ENCODE results near the gene RRAD.

Gene RRAD

DNA sequence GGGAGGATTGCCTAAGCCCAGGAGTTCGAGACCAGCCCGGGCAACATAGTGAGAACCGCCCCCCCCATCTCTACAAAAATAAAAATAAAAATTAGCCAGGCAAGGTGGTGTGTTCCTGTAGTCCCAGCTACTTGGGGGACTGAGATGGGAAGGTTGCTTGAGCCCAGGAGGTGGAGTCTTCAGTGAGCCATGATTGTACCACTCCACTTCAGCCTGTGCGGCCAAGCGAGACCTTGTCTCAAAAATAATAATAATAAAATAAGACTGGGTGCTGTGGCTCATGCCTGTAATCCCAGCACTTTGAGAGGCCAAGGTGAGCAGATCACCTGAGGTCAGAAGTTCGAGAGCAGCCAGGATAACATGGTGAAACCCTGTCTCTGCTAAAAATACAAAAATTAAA, 33.5 kb downstream of the RRAD start:
- DNase-seq, result no peak
- Histone ChIP-seq H3K79me2 (ENCODE audit: control insufficient read depth, insufficient read depth, low read length, poor library complexity) (no peaks in the 10 kb centered on the region), H3K9ac (ENCODE audit: low read length) (no peak overlapping the region), H2AK5ac (ENCODE audit: low read length) (no peak overlapping the region), H3K9me3 (ENCODE audit: insufficient read depth, low read depth, low read length) (peaks cover 2% of the 10 kb centered on the region), H3K23ac (ENCODE audit: low read length) (no peak overlapping the region), H3K18ac (ENCODE audit: low read length) (no peak overlapping the region), H2BK5ac (ENCODE audit: low read depth, low read length, poor library complexity) (no peak overlapping the region), H2AFZ (ENCODE audit: insufficient read depth, low read length, poor library complexity) (no peak overlapping the region), H4K91ac (ENCODE audit: low read depth, low read length) (no peak overlapping the region), H3K4me2 (ENCODE audit: low read length) (no peak overlapping the region), H4K12ac (ENCODE audit: low read depth, low read length) (no peak overlapping the region), H3K4ac (ENCODE audit: low read depth, low read length) (no peak overlapping the region), H3K14ac (ENCODE audit: low read length) (no peak overlapping the region), H3K4me3 (ENCODE audit: low read depth, low read length) (no peak overlapping the region), H3K79me1 (ENCODE audit: low read length) (no peaks in the 10 kb centered on the region), H2BK12ac (ENCODE audit: low read length) (no peak overlapping the region), H3K36me3 (ENCODE audit: control insufficient read depth in 1 of 2, insufficient read depth in 2 of 2, low read length in 2 of 2) (peaks cover 2 to 5% of the 10 kb centered on the region in 2 experiments), H4K8ac (ENCODE audit: low read depth, low read length) (no peak overlapping the region), H3K27me3 (ENCODE audit: insufficient read depth, low read length) (no peaks in the 10 kb centered on the region), H3K27ac (ENCODE audit: low read depth, low read length) (no peak overlapping the region), H3K4me1 (ENCODE audit: control insufficient read depth in 1 of 2, insufficient read depth in 2 of 2, low read length in 2 of 2) (peaks cover 0 to 7% of the 10 kb centered on the region in 2 experiments), H2BK120ac (ENCODE audit: insufficient read depth, low read length, poor library complexity) (no peak overlapping the region)
- WGBS (ENCODE audit: extremely low coverage, insufficient coverage, insufficient read length), result no CpG with 5 or more reads among the region's 6 CpGs

GRCh38 chr16:66891360-66891759, 34.0 kb downstream of the RRAD start:
- Histone ChIP-seq H4K12ac (ENCODE audit: low read depth, low read length) (no peak overlapping the region), H3K79me1 (ENCODE audit: low read length) (no peaks in the 10 kb centered on the region), H3K36me3 (ENCODE audit: control insufficient read depth in 1 of 2, insufficient read depth in 2 of 2, low read length in 2 of 2) (peaks cover 2 to 5% of the 10 kb centered on the region in 2 experiments)

GRCh38 chr16:66890799-66891198, 34.5 kb downstream of the RRAD start:
- Histone ChIP-seq H2AK5ac (ENCODE audit: low read length) (no peak overlapping the region), H3K27me3 (ENCODE audit: insufficient read depth, low read length) (no peaks in the 10 kb centered on the region), H3K27ac (ENCODE audit: low read depth, low read length) (no peak overlapping the region), H3K9me3 (ENCODE audit: insufficient read depth, low read depth, low read length) (peaks cover 2% of the 10 kb centered on the region), H3K23ac (ENCODE audit: low read length) (no peak overlapping the region), H2AFZ (ENCODE audit: insufficient read depth, low read length, poor library complexity) (no peak overlapping the region), H3K36me3 (ENCODE audit: control insufficient read depth in 1 of 2, insufficient read depth in 2 of 2, low read length in 2 of 2) (peaks cover 2 to 5% of the 10 kb centered on the region in 2 experiments), H4K91ac (ENCODE audit: low read depth, low read length) (no peak overlapping the region), H2BK5ac (ENCODE audit: low read depth, low read length, poor library complexity) (no peak overlapping the region), H3K79me1 (ENCODE audit: low read length) (no peaks in the 10 kb centered on the region), H3K9ac (ENCODE audit: low read length) (no peak overlapping the region), H3K18ac (ENCODE audit: low read length) (no peak overlapping the region), H3K4ac (ENCODE audit: low read depth, low read length) (no peak overlapping the region), H3K14ac (ENCODE audit: low read length) (no peak overlapping the region), H2BK12ac (ENCODE audit: low read length) (no peak overlapping the region), H3K4me2 (ENCODE audit: low read length) (no peak overlapping the region), H3K79me2 (ENCODE audit: control insufficient read depth, insufficient read depth, low read length, poor library complexity) (no peaks in the 10 kb centered on the region), H2BK120ac (ENCODE audit: insufficient read depth, low read length, poor library complexity) (no peak overlapping the region), H3K4me1 (ENCODE audit: control insufficient read depth in 1 of 2, insufficient read depth in 2 of 2, low read length in 2 of 2) (peaks cover 0 to 10% of the 10 kb centered on the region in 2 experiments), H4K12ac (ENCODE audit: low read depth, low read length) (no peak overlapping the region), H4K8ac (ENCODE audit: low read depth, low read length) (no peak overlapping the region), H3K4me3 (ENCODE audit: low read depth, low read length) (no peak overlapping the region)
- no peak for DNase-seq
- WGBS (ENCODE audit: extremely low coverage, insufficient coverage, insufficient read length), result no CpG with 5 or more reads among the region's 2 CpGs

More at GRCh38 chr16:66891360-66891759, 34.0 kb downstream of the RRAD start:
- H2BK12ac ChIP-seq (ENCODE audit: low read length), result no peak overlapping the region
- H3K9ac ChIP-seq (ENCODE audit: low read length), result no peak overlapping the region
- H3K27me3 ChIP-seq (ENCODE audit: insufficient read depth, low read length), result no peaks in the 10 kb centered on the region
- H3K79me2 ChIP-seq (ENCODE audit: control insufficient read depth, insufficient read depth, low read length, poor library complexity), result no peaks in the 10 kb centered on the region
- WGBS (ENCODE audit: extremely low coverage, insufficient coverage, insufficient read length), result no CpG with 5 or more reads among the region's 4 CpGs
- no peak overlapping the region for H3K4ac ChIP-seq (ENCODE audit: low read depth, low read length)
- H3K4me2 ChIP-seq (ENCODE audit: low read length), result no peak overlapping the region
- H2AK5ac ChIP-seq (ENCODE audit: low read length), result no peak overlapping the region
- no peak overlapping the region for H4K91ac ChIP-seq (ENCODE audit: low read depth, low read length)
- H3K9me3 ChIP-seq (ENCODE audit: insufficient read depth, low read depth, low read length), result peaks cover 2% of the 10 kb centered on the region
- DNase-seq, result no peak
- H3K4me3 ChIP-seq (ENCODE audit: low read depth, low read length), result no peak overlapping the region
- H3K4me1 ChIP-seq (ENCODE audit: control insufficient read depth in 1 of 2, insufficient read depth in 2 of 2, low read length in 2 of 2), result peaks cover 0 to 10% of the 10 kb centered on the region in 2 experiments
- no peak overlapping the region for H3K27ac ChIP-seq (ENCODE audit: low read depth, low read length)
- no peak overlapping the region for H3K18ac ChIP-seq (ENCODE audit: low read length)
- H4K8ac ChIP-seq (ENCODE audit: low read depth, low read length), result no peak overlapping the region
- H3K14ac ChIP-seq (ENCODE audit: low read length), result no peak overlapping the region
- H2BK120ac ChIP-seq (ENCODE audit: insufficient read depth, low read length, poor library complexity), result no peak overlapping the region
- H2AFZ ChIP-seq (ENCODE audit: insufficient read depth, low read length, poor library complexity), result no peak overlapping the region
- H3K23ac ChIP-seq (ENCODE audit: low read length), result no peak overlapping the region
- H2BK5ac ChIP-seq (ENCODE audit: low read depth, low read length, poor library complexity), result no peak overlapping the region

GRCh38 chr16:66889622-66890021, 35.7 kb downstream of the RRAD start:
- H2BK120ac ChIP-seq (ENCODE audit: insufficient read depth, low read length, poor library complexity), result no peak overlapping the region
- H3K9ac ChIP-seq (ENCODE audit: low read length), result no peak overlapping the region
- H2AFZ ChIP-seq (ENCODE audit: insufficient read depth, low read length, poor library complexity), result no peak overlapping the region
- H3K9me3 ChIP-seq (ENCODE audit: insufficient read depth, low read depth, low read length), result peaks cover 2% of the 10 kb centered on the region
- no peak overlapping the region for H3K4ac ChIP-seq (ENCODE audit: low read depth, low read length)
- H3K36me3 ChIP-seq (ENCODE audit: control insufficient read depth in 1 of 2, insufficient read depth in 2 of 2, low read length in 2 of 2), result peaks cover 11 to 16% of the 10 kb centered on the region in 2 experiments
- no peak overlapping the region for H3K27ac ChIP-seq (ENCODE audit: low read depth, low read length)
- H2AK5ac ChIP-seq (ENCODE audit: low read length), result no peak overlapping the region
- no peaks in the 10 kb centered on the region for H3K79me2 ChIP-seq (ENCODE audit: control insufficient read depth, insufficient read depth, low read length, poor library complexity)
- H4K12ac ChIP-seq (ENCODE audit: low read depth, low read length), result no peak overlapping the region
- H3K4me1 ChIP-seq (ENCODE audit: control insufficient read depth in 1 of 2, insufficient read depth in 2 of 2, low read length in 2 of 2), result peaks cover 8 to 17% of the 10 kb centered on the region in 2 experiments
- H4K8ac ChIP-seq (ENCODE audit: low read depth, low read length), result no peak overlapping the region
- no peak overlapping the region for H2BK12ac ChIP-seq (ENCODE audit: low read length)
- no peak overlapping the region for H3K4me2 ChIP-seq (ENCODE audit: low read length)
- H3K4me3 ChIP-seq (ENCODE audit: low read depth, low read length), result no peak overlapping the region
- no peaks in the 10 kb centered on the region for H3K79me1 ChIP-seq (ENCODE audit: low read length)
- H3K27me3 ChIP-seq (ENCODE audit: insufficient read depth, low read length), result no peaks in the 10 kb centered on the region
- no peak overlapping the region for H3K14ac ChIP-seq (ENCODE audit: low read length)
- H2BK5ac ChIP-seq (ENCODE audit: low read depth, low read length, poor library complexity), result no peak overlapping the region
- H3K23ac ChIP-seq (ENCODE audit: low read length), result no peak overlapping the region
- no peak for DNase-seq
- no peak overlapping the region for H4K91ac ChIP-seq (ENCODE audit: low read depth, low read length)
- H3K18ac ChIP-seq (ENCODE audit: low read length), result no peak overlapping the region
- WGBS (ENCODE audit: extremely low coverage, insufficient coverage, insufficient read length), result no CpG with 5 or more reads among the region's 4 CpGs
